ENCODE data around the gene CDC27.
"Not testable (repeated sequence)": the region's sequence is repeated elsewhere in the genome, so short reads cannot be mapped to it uniquely, and the experiment has no call there.

CDC27 gene

GRCh38 chr17:47190243-47190642 lies 1.1 kb upstream of the CDC27 start:
- DNase-seq: no peak

GRCh38 chr17:47189732-47190237 lies 690 bp upstream of the CDC27 start:
- DNase-seq: no peak

GRCh38 chr17:47188271-47188875 lies 722 bp downstream of the CDC27 start:
- no peak for DNase-seq

GRCh38 chr17:47184681-47185080 lies 4.4 kb downstream of the CDC27 start:
- DNase-seq: no peak

- not testable (repeated sequence) for DNase-seq
Measured at GRCh38 chr17:47180988-47181387, 8.1 kb downstream of the CDC27 start.

GRCh38 chr17:47180337-47180736 lies 8.8 kb downstream of the CDC27 start:
- no peak for DNase-seq

- DNase-seq: no peak
Measured at GRCh38 chr17:47179141-47179540, 10.0 kb downstream of the CDC27 start.

GRCh38 chr17:47177261-47177660 lies 11.8 kb downstream of the CDC27 start:
- DNase-seq: no peak

- no peak for DNase-seq
Measured at GRCh38 chr17:47176389-47176826, 12.7 kb downstream of the CDC27 start.

- DNase-seq: not testable (repeated sequence)
Measured at GRCh38 chr17:47174823-47175222, 14.3 kb downstream of the CDC27 start.

- DNase-seq: no peak
Measured at GRCh38 chr17:47172696-47173565, 16.2 kb downstream of the CDC27 start.

- no peak for DNase-seq
Measured at GRCh38 chr17:47170710-47171109, 18.4 kb downstream of the CDC27 start.

GRCh38 chr17:47168896-47169295 lies 20.2 kb downstream of the CDC27 start:
- DNase-seq: not testable (repeated sequence)

- DNase-seq: not testable (repeated sequence)
Measured at GRCh38 chr17:47166854-47167253, 22.2 kb downstream of the CDC27 start.

GRCh38 chr17:47165137-47165536 lies 24.0 kb downstream of the CDC27 start:
- DNase-seq: no peak

- DNase-seq: no peak
Measured at GRCh38 chr17:47164263-47164662, 24.8 kb downstream of the CDC27 start.

GRCh38 chr17:47162013-47162622 lies 27.0 kb downstream of the CDC27 start:
- no peak for DNase-seq

- DNase-seq: no peak
Measured at GRCh38 chr17:47159315-47159714, 29.8 kb downstream of the CDC27 start.

- no peak for DNase-seq
Measured at GRCh38 chr17:47145351-47145750, 43.7 kb downstream of the CDC27 start.

- DNase-seq: no peak
Measured at GRCh38 chr17:47135235-47135634, 53.9 kb downstream of the CDC27 start.

GRCh38 chr17:47134354-47134753 lies 54.7 kb downstream of the CDC27 start:
- not testable (repeated sequence) for DNase-seq

GRCh38 chr17:47131761-47132160 lies 57.3 kb downstream of the CDC27 start:
- DNase-seq: no peak

- DNase-seq: not testable (repeated sequence)
Measured at GRCh38 chr17:47126835-47127234, 62.3 kb downstream of the CDC27 start.

GRCh38 chr17:47123262-47123661 lies 65.8 kb downstream of the CDC27 start:
- DNase-seq: not testable (repeated sequence)

Data from activated naive CD4-positive, alpha-beta T cell treated with anti-CD3 and anti-CD28 coated beads, Interleukin-2, amount 50 U/mL, for 16 hours (primary cell).